Fibroblast of gingiva (primary cell): Measurements from ENCODE around the gene CAPZA2.
"Not testable (repeated sequence)": the region's sequence is repeated elsewhere in the genome, so short reads cannot be mapped to it uniquely, and the experiment has no call there.

Source experiments
- DNase-seq: peaks from one replicate; pipeline ENCODE4 v3.0.0-alpha.2; 2011; ENCODE audit warnings: low read depth

The CAPZA2 gene

DNA sequence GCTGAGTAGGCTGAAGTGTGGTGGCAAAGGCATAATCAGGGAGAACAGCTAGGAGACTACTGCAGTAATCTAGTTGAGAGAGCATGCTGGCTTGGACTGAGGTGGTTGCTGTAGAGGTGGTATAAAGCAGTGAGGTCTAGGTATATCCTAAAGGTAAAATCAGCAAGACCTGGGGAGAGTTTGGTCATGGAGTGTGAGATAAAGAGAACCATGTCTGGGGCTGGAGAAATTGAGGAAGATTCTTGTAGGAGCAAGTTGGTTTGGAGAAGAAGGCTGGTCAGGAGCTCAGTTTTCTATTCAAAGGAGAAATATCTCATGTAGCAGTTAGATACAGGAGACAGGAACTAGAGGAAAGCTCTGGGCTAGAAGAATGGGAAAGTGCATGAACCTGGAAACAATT lies 58.0 kb downstream of the CAPZA2 start:
- no peak for DNase-seq

DNA sequence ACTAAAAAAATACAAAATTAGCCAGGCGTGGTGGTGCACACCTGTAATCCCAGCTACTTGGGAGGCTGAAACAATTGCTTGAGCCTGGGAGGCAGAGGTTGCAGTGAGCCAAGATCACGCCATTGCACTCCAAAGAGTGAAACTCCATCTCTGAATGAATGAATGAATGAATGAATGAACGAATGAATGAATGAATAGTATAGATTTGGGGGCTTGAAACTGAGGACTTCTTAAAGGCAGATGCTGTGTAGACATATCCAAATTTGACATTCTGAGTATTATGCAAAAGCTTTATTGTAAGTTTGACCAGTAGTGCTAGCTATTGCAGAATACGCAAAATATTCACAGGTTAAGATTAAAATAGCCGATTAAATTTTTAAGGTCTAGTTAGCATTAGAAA lies 60.2 kb downstream of the CAPZA2 start:
- no peak for DNase-seq

DNA sequence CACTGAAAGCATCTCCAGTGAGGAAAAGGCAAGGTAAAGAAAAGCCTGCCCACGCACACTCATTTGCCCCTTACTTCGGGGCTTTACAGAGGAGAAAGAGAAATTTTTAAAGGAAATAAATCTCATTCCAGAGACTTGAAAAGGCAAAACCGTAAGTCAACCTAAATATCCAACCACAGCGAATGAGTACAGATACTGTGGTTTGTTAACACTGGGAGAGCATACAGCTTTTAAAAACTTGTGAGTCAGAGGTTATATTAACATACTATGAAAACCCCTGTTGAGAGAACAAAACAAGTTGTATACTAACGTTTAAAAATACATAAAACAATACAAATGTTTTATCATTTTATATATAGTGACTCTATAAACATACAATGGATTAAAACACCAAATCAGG lies 62.4 kb downstream of the CAPZA2 start:
- no peak for DNase-seq

DNA sequence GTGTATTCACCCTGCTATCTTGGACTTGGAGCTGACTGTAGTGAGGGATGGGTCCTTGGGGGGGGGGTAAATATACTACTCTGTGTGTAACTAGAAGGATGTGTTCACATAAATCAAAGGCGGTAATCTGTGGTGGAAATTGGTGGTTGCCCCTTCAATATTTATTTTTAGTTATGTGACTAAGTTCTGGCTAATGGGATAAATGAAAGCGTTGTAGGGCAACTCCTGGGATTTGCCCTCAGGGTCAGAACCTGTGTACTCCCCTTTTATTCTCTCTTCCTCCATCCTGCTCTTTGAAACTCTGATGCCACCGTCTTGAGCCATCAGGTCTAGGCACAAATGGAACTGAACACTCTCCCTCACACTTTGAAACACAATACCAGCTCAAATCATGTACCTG lies 66.6 kb downstream of the CAPZA2 start:
- DNase-seq = no peak

DNA sequence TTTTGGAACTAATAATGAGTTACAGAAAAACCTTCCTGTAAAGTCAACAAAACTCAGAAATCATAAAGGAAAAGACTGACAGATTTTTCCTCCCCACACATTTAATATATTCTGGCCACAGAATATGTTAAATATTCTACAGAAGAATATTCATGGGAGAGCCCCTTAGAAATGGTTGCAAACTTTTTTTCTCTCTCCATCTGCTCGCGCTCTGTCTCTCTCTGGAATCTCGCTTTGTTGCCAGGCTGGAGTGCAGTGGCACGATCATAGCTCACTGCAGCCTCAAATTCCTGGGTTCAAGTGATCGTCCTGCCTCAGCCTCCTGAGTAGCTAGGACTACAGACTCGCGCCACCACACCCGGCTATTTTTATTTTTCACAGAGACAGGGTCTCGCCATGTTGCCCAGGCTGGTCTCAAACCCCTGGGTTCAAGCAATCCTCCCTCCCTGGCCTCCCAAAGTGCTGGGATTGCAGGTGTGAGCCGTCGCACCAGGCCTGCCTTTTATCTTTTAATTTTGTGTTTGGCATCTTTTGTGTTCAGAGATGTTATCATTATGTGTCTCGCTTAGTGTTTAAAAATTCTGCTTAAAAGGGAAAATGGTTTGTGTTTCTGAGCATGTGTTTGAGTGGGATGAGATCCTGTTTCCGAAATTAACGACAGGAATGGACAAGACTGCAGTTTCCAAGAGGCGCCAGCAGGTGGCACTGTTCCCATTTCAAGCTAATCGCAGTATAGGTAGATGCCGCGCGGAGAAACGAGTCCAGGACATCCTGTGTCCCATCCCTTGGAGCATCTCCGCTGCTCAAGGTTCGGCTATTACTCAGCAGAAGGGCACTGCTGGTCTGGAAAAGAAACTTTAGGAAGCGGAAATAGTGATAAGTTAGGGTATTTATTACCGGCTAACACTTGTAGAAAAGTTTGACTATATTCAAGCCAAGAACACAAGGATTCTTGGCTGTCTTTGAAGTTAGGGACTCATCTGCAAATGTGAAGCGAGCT lies 67.8 kb downstream of the CAPZA2 start:
- DNase-seq = peak; percentile 68

DNA sequence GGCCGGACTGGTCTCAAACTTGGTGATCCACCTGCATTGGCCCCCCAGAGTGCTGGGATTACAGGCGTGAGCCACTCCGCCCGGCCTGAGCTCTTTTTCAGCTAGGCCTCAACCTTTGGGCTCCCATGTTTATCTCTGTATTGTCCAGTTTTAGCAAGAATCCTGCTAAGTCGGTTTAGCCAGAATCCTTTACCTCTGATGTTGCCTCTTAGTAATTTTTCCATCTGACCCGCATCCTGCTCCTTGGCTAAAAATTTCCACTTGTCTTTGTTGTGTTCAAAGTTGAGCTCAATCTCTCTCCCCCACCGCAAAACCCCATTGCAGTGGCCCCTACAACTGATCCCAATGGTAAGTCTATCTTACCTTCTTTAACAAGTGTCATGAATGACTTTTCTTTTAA lies 70.2 kb downstream of the CAPZA2 start:
- no peak for DNase-seq

DNA sequence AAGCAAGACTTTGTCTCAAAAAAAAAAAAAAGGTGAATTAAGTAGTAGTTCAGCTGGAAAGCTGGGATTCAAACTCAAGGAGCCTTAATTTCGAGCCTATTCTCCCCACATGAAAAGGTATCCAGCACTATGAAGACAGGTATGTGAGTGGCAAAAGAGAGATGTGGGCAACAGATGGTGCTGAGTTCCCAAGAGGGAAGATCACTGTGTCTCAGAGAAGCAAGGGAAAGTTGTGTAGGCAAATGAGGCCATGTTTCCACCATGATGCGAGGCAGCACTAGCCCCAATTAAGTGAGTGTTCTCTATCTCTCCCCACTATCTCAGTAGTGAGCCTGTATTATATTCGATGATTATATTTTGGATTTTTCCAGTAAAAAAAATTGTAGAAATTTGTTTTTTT lies 71.1 kb downstream of the CAPZA2 start:
- no peak for DNase-seq

DNA sequence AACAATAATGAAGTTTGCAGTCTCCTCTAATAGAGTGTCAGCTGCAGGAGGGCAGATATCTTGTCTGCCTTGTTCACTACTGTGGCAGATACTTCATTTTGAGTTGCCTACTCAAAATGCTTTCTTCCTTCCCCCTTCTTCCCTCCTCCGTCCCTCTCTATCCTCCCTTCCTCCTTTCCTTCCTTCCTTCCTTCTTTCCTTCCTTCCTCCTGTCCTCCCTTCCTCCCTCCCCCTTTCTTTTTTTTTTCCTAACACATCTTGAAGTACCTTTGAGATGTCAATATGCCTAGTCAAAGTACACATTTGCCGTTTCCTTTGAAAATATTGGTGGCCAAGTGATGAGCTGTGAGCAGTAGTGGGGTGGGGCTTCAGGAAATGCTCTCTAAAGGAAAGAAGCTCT lies 72.2 kb downstream of the CAPZA2 start:
- DNase-seq = no peak

DNA sequence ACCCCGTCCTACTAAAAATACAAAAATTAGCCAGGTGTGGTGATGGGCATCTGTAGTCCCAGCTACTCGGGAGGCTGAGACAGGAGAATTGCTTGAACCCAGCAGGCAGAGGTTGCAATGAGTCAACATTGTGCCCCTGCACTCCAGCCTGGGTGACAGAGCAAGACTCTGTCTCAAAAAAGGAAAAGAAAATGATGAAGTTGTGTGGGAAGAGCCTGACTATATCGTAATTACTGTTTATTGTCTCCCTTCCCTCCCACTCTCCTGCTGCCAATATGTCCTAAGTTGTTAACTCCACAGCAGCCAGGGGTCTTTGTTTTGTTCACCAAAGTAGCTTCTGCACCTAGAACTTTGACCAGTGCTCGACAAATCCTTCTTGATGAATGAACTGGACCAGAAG lies 74.5 kb downstream of the CAPZA2 start:
- not testable (repeated sequence) for DNase-seq

DNA sequence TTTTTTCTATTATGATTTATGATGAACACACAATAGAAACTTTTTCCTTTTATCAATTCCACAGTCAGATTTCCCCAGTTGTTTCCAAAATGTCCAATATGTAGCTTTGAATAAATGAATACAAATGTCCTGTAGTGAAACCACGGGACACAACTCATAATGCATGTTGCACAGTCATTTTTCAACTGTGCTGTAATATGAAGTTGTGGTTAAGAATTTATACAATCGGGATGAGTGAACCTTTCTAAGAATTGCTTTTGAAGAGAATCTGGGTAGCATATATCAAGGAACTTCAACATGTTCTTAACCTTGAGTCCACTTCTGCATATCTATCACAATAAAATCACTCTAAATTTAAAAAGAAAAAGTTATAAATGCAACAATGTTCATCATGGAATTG lies 76.3 kb downstream of the CAPZA2 start:
- DNase-seq = no peak

DNA sequence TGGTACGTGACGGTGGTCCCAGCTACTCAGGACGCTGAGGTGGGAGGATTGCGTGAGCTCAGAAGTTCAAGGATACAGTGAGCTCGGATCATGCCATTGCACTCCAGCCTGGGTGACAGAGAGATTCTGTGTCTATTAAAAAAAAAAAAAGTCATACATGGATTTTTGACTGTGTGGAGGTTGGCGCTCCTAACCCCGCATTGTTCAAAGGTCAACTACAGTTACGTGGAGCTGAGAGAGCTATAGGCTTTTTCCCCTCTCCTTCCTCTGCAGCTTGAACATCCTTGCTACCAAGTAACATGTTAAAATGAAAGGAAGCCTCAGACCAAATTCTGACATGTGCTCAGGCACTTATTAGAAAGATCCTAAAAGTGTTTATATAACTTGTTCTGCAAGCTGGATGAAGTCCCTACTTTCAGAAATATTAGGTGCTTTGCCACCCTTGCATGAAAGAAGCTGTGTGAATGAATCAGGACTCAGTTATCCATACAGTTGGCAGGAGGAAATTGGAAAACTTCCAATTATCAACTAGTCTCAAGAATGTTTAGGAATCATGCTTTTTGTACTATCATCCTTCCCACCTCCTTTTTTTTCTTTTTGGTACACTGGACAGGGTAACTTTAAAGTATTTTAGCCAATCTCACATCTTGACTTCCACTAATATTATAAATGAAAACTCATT lies 78.4 kb downstream of the CAPZA2 start:
- DNase-seq = no peak

DNA sequence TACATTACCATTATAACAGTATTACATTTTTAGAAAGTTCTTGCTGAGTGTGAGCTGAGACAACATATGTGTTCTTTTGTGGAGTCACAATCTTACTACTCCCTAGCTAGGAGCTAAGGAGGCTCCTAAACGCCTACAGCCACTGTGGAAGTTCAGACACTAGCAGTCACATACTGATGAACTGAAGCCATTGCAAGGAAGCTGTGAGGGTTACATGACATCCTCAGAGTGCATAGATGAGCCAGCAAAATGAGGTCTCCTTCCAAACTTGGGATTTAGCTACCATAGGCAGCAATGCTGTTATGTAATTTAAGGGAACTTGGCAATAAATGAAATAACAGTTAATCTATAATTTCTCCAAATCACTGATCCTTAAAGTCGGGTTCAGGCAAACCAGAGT lies 80.1 kb downstream of the CAPZA2 start:
- DNase-seq = no peak

DNA sequence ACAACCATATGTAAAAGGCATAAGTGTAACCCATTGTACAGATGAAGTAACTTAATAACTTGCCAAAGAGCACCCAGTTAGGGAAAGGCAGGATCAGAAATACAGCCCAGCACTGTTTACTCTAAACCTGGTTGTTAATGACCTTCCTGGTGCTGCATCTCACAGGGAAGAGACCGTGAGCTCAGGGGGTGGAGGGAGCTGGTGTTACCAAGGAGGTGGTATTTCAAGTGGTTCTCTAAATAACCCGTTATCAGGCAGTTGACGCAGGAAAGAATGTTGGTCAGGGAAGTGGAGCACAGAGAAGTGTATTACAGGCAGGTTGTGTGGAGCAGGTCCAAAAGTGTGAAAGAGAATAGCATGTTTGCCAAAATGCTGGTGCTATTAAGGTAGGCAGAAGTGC lies 86.5 kb downstream of the CAPZA2 start:
- no peak for DNase-seq

DNA sequence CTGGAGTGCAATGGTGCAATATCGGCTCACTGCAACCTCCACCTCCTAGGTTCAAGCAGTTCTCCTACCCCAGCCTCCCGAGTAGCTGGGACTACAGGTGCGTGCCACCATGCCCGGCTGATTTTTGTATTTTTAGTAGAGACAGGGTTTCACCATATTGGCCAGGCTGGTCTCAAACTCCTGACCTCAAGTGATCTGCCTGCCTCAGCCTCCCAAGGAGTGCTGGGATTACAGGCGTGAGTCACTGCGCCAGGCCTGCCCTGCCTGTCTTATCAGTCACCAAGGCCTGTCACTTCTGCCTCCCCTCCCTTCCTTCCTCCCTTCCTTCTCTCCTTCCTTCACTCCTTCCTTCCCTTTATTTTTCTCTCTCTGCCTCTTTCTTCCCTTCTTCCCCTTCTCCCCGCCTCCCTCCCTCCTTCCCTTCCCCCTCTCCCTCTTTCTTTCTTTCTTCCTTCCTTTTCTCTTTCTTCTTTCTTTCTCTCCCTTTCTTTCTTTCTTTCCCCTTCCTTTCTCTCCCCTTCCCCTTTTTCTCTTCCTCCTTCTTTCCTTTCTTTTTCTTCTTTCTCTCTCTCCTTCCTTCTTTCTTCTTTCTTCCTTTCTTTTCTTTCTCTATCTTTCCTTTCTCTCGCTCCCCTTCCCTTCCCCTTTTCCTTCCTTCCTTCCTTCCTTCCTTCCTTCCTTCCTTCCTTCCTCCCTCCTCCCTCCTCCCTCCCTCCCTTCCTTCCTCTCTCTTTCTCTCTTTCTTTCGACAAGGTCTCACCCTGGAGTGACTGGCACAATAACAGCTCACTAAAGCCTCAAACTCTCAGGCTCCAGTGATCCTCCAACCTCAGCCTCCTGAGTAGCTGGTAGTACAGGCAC lies 87.8 kb downstream of the CAPZA2 start:
- no peak for DNase-seq

DNA sequence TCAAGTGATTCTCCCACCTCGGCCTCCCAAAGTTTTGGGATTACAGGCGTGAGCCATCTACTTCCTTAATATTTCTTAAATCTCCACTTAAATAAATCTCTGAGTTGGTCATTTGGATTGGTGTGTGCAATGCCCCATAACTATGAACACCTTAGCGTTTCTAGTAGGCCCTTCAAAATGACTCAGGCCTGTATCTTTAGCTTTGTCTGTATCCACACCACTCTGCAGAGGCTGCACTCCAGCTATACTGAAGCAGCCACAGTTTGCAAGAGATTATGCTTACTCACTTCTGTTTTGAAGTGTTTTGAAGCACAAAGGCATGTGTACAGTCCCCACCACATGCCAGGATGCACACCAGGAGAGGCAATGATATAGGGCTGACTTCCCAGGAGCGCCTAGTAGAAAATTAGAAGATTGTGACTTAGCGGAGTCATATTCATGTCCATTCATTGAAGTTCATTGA lies 88.5 kb downstream of the CAPZA2 start:
- DNase-seq = no peak

DNA sequence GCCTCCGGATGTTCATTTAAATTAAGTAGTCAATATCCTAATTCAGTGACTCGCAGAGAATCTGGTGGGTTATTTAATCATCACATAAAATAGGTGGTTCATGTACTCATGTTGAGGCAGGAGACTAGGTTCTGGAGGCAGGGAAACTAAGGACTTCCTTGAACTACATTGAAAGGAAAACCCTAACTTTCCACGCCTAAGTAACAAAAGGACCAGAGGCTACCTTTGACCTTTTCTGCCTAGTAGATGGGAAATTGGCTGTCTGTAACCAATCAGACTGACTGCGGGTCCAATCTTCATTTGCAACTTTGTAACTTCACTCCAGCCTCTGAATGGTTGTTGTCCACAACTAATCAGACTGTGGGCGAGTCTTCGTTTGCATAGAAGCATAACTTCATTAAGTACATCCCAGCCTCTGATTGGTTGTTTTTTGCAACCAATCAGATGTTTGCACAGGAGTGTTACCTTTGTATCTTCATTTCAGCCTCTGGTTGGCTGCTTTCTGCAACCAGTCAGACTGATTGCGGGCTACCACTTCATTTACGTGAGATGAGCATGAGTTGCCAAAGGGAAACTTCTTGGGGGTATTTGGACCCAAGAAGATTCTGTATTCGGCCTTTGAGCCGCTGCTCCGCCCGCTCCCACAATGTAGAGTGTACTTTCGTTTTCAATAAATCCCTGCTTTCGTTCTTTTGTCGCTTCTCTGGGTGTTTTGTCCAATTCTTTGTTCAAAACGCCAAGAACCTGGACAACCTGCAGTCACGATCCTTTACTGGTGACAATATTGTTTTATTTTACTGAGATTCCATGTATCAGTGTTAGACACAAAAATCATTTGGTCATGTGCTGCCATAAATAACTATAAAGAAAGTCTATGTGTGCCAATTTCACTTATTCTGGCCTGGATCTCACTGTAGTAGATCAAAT lies 89.2 kb downstream of the CAPZA2 start:
- DNase-seq = no peak

DNA sequence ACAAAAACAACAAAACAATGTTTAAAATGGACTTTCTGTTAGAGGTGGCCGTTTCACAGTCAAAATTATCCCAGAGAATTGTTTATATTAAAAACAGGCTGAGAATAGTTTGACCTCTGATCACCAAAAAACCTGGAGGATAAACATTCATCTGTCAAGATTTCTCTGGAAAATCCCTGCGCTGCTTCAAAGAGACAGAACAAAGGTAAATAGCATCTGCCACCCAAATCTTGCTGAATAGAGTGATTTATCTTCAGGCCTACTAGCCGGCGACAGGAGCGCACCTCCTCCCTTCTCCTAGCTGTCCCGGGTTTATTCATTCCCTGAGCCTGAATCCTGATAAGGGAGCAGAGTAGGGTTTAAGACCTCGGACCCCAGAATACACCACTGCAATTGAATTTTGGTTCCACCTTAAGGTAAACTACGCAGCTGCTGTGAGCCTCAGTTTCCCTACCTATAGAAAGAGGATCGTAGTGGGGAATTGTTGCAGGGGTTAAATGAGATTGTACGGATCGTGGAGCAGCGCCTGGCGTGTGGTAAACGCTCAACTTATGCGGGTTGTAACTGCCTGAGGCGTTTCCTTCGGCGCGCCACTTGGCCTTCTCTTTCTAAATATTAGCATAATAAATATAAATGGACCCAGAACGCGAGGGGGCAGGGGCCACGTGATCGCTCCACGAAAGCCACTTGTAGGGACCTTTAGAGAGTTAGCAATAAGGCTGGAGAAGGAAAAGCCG lies 90.4 kb downstream of the CAPZA2 start:
- peak; percentile 41 for DNase-seq

DNA sequence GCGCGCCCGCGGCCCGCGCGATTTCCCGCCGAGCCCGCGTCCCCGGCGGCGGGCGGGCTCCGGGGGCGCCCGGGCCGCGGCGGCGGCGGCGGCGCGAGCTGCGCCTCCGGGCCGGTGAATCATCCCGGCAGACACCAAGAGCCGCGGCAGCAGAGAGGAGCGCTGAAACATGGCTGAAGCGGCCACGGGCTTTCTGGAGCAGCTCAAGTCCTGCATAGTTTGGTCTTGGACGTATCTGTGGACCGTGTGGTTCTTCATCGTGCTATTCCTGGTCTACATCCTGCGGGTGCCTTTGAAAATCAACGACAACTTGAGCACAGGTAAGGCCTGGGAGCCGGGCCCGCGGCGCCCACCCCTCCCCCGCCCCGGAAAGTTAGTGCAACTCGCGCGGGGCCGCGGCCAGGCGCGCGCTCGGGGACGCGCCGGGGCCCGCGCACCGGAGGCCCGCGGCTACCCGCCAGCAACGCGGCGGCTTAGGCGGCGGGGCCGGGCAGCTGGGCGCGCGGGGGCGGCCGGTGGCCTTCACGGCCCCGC lies 91.1 kb downstream of the CAPZA2 start, which contains the start of gene ST7:
Gene ST7 (plus strand): TSS at position 130 of the 534 bp plus-strand sequence. CDS start 40 bp downstream, at position 170.
- peak; percentile 63 for DNase-seq

DNA sequence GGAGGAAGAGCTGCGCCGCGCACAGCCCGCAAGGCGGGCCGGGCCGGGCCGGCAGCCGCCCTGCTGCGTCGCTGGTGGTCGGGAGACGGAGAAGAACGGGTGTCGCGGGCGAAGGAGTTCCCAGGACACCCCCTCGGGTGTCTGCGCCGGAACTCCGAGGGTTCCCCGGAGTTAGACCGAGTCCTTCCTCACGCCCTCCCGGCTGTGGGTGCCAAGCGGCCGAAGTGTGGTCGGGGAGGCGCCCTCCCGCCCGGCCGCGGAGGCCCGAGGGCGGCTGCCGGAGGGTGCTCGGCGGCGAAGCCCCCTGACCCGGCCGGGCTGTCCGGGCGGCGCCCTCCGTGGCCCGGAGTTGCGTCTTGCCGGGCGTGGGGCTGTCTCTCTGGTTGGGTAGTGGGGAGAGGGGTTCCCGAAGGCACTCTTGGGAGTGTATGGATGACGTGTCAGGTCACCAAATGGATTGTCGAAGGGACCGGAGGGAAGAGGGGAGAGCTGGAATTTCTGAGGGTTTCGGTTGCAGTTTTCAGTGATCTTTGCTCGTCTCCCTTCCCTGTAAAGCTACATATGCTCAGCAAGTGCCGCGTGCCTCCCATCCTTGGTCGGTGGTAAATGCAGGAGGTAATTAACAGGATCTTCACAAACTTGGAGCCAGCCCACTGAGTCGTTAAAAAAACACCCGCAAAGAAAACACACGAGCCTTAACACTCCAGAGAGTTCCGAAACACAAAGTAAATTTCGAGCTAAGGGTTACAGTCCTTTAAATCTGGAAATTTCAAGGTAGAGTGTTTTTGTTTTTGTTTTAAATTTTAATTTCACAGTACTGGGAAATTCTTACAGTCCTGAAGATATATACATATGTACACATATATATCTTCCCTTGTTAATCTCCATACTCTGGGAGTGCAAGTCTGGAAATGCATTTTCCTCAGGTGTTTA lies 91.8 kb downstream of the CAPZA2 start:
- peak; percentile 86 for DNase-seq
